H1 (cell line): ENCODE data around the gene CGREF1. TPM values are rescaled to one million over a fixed set of nuclear protein-coding genes. Genes with fewer than 3 reads are reported as not detected.

ENCODE experiments used
- CTCF ChIA-PET: fragments of 300-600 bp; sonication (Branson Sonifier 250); formaldehyde crosslinking; loops from one replicate; lab custom pipeline; 2021; ENCODE audit not compliant: partially characterized antibody; lab: Charles Lee
- POLR2A ChIA-PET: fragments of 300-600 bp; sonication (Branson Sonifier 250); formaldehyde crosslinking; loops from one replicate; lab custom pipeline; 2021; ENCODE audit warnings: inconsistent platforms; ENCODE audit not compliant: partially characterized antibody; lab: Charles Lee
- DNase-seq, 2 experiments: peaks; one replicate each; pipeline versions ENCODE4 v3.0.0 to v3.0.0-alpha.2; 2010 to 2022; ENCODE audit warnings: low spot score in 2 of 2, low read depth in 1 of 2, mixed read lengths in 1 of 2
- FAIRE-seq: peaks from 2 replicates; lab custom pipeline; 2011; peaks lifted over from hg19 to GRCh38; lab: Jason Lieb, UNC
- H2AFZ ChIP-seq: 2 replicates; pipeline ENCODE4 v1.8.1; 2012; ENCODE audit warnings: low read length, inconsistent platforms
- H2AK5ac ChIP-seq: 2 replicates; pipeline ENCODE4 v1.6.1; 2013; ENCODE audit warnings: low read depth, low read length
- H2BK120ac ChIP-seq: replicated peaks from 2 replicates; pipeline ENCODE3; 2013; ENCODE audit warnings: low read depth, low read length, inconsistent platforms
- H2BK12ac ChIP-seq: 2 replicates; pipeline ENCODE4 v1.6.1; 2013; ENCODE audit warnings: low read depth, low read length
- H2BK15ac ChIP-seq: 2 replicates; pipeline ENCODE4 v1.6.1; 2013; ENCODE audit warnings: low read length
- H2BK20ac ChIP-seq: 2 replicates; pipeline ENCODE4 v1.6.1; 2013; ENCODE audit warnings: low read length
- H2BK5ac ChIP-seq: 2 replicates; pipeline ENCODE4 v1.6.1; 2013; ENCODE audit warnings: low read depth, low read length
- H3K14ac ChIP-seq: 2 replicates; pipeline ENCODE4 v1.6.1; 2013; ENCODE audit warnings: inconsistent platforms; ENCODE audit not compliant: insufficient read length
- H3K18ac ChIP-seq: 2 replicates; pipeline ENCODE4 v1.6.1; 2013; ENCODE audit warnings: low read length; ENCODE audit errors: extremely low read depth
- H3K23ac ChIP-seq: 2 replicates; pipeline ENCODE4 v1.6.1; 2013; ENCODE audit warnings: inconsistent platforms; ENCODE audit not compliant: insufficient read length
- H3K23me2 ChIP-seq: 2 replicates; pipeline ENCODE4 v1.6.1; 2013; ENCODE audit warnings: low read depth, low read length
- H3K27ac ChIP-seq: 2 replicates; pipeline ENCODE4 v1.6.1; 2011; ENCODE audit warnings: low read depth, low read length, inconsistent platforms
- H3K27me3 ChIP-seq, 4 experiments: replicated peaks in 1 of 4; 1 replicate in 1 of 4; 2 replicates in 3 of 4; pipeline versions ENCODE4 v1.6.1 to v1.8.1; 2011 to 2013; ENCODE audit warnings: low read length in 3 of 4, mild to moderate bottlenecking in 3 of 4, inconsistent platforms in 2 of 4, mixed read lengths in 2 of 4, moderate library complexity in 1 of 4; ENCODE audit not compliant: control insufficient read depth in 3 of 4, insufficient read depth in 3 of 4; ENCODE audit errors: extremely low read depth in 1 of 4
- H3K36me3 ChIP-seq, 4 experiments: 2 replicates each; pipeline versions ENCODE4 v1.6.1 to v1.8.1; 2011 to 2013; ENCODE audit warnings: mild to moderate bottlenecking in 4 of 4, low read length in 3 of 4, moderate library complexity in 2 of 4, control low read depth in 1 of 4, inconsistent platforms in 1 of 4; ENCODE audit not compliant: insufficient read depth in 4 of 4, control insufficient read depth in 2 of 4
- H3K4ac ChIP-seq: replicated peaks from 2 replicates; pipeline ENCODE3; 2013; ENCODE audit warnings: low read length, low read depth, mixed read lengths, inconsistent platforms; ENCODE audit not compliant: insufficient read length
- H3K4me1 ChIP-seq, 4 experiments: replicated peaks in 1 of 4; 1 replicate in 1 of 4; 2 replicates in 3 of 4; pipeline versions ENCODE4 v1.6.1 to v1.8.1; 2011 to 2013; ENCODE audit warnings: low read length in 3 of 4, inconsistent platforms in 2 of 4, mixed read lengths in 1 of 4; ENCODE audit not compliant: insufficient read depth in 4 of 4, control insufficient read depth in 3 of 4
- H3K4me2 ChIP-seq, 2 experiments: 2 replicates each; pipeline versions ENCODE4 v1.6.1 to v1.8.1; 2011 to 2013; ENCODE audit warnings: low read depth in 2 of 2, low read length in 2 of 2, control low read depth in 1 of 2, inconsistent platforms in 1 of 2, mild to moderate bottlenecking in 1 of 2; ENCODE audit not compliant: insufficient read depth in 1 of 2
- H3K4me3 ChIP-seq, 4 experiments: fragments of 200-600, 300-600 bp in 1 of 4; sonication (generic), shearing (Covaris generic), sonication (Bioruptor Twin) in 1 of 4; 2 replicates each; pipeline versions ENCODE4 v1.5.1 to v1.8.1; 2011 to 2016; ENCODE audit warnings: low read length in 4 of 4, low read depth in 3 of 4, control low read depth in 2 of 4, inconsistent platforms in 2 of 4, mild to moderate bottlenecking in 2 of 4, mixed read lengths in 1 of 4, moderate library complexity in 1 of 4; ENCODE audit not compliant: insufficient read depth in 2 of 4; ENCODE audit errors: extremely low read depth in 1 of 4
- H3K56ac ChIP-seq: replicated peaks from 2 replicates; pipeline ENCODE3; 2013; ENCODE audit warnings: low read depth, mild to moderate bottlenecking, mixed read lengths, low read length, inconsistent platforms; ENCODE audit not compliant: insufficient read length
- H3K79me1 ChIP-seq: 2 replicates; pipeline ENCODE4 v1.6.1; 2013; ENCODE audit warnings: low read depth, low read length, control low read depth
- H3K79me2 ChIP-seq, 2 experiments: 2 replicates each; pipeline versions ENCODE4 v1.6.1 to v1.8.1; 2012 to 2013; ENCODE audit warnings: low read length in 2 of 2, mild to moderate bottlenecking in 2 of 2, inconsistent platforms in 1 of 2; ENCODE audit not compliant: insufficient read depth in 2 of 2, control insufficient read depth in 1 of 2
- H3K9ac ChIP-seq, 4 experiments: replicated peaks in 1 of 4; 1 replicate in 1 of 4; 2 replicates in 3 of 4; pipeline versions ENCODE4 v1.6.1 to v1.8.1; 2011 to 2013; ENCODE audit warnings: low read depth in 3 of 4, low read length in 3 of 4, control low read depth in 2 of 4, mild to moderate bottlenecking in 2 of 4, moderate library complexity in 2 of 4, inconsistent platforms in 1 of 4; ENCODE audit errors: extremely low read depth in 1 of 4
- H3K9me3 ChIP-seq, 2 experiments: 2 replicates each; pipeline versions ENCODE4 v1.6.1 to v1.8.1; 2012 to 2013; ENCODE audit warnings: mild to moderate bottlenecking in 2 of 2, moderate library complexity in 2 of 2, control low read depth in 1 of 2, inconsistent platforms in 1 of 2, low read depth in 1 of 2, low read length in 1 of 2, mixed read lengths in 1 of 2; ENCODE audit not compliant: insufficient read depth in 2 of 2
- H4K20me1 ChIP-seq, 2 experiments: replicated peaks in 1 of 2; 2 replicates each; pipeline versions ENCODE3 to v1.8.1; 2011 to 2013; ENCODE audit warnings: inconsistent platforms in 2 of 2, low read length in 2 of 2, mild to moderate bottlenecking in 1 of 2; ENCODE audit not compliant: insufficient read depth in 2 of 2, control insufficient read depth in 1 of 2
- H4K5ac ChIP-seq: 2 replicates; pipeline ENCODE4 v1.6.1; 2013; ENCODE audit warnings: low read length, low read depth, mixed read lengths, inconsistent platforms; ENCODE audit not compliant: insufficient read length
- H4K8ac ChIP-seq: 2 replicates; pipeline ENCODE4 v1.8.0; 2013; ENCODE audit warnings: mild to moderate bottlenecking, moderate library complexity, low read length, inconsistent platforms; ENCODE audit not compliant: insufficient read depth; ENCODE audit errors: extremely low read depth
- H4K91ac ChIP-seq: replicated peaks from 2 replicates; pipeline ENCODE3; 2013; ENCODE audit warnings: low read length, mixed read lengths, inconsistent platforms; ENCODE audit not compliant: insufficient read length
- CREB1 ChIP-seq: IDR thresholded peaks from 2 replicates; pipeline ENCODE4 v1.6.1; 2012; ENCODE audit warnings: inconsistent platforms
- JUND ChIP-seq: IDR thresholded peaks from 2 replicates; pipeline ENCODE4 v1.6.1; 2011; ENCODE audit warnings: mild to moderate bottlenecking, improper control_type of control experiment, low read length
- WGBS, 2 experiments: shearing (Covaris generic) in 1 of 2; methylation state at CpG; one replicate each; pipeline versions ENCODE4 v1.1.6 to v1.1.7; 2013 to 2015; ENCODE audit warnings: low lambda C conversion rate in 2 of 2, mixed read lengths in 2 of 2, inconsistent platforms in 1 of 2, low coverage in 1 of 2, missing lambda C conversion rate in 1 of 2; ENCODE audit not compliant: insufficient replicate concordance in 2 of 2, insufficient coverage in 1 of 2, insufficient read length in 1 of 2; ENCODE audit errors: extremely low coverage in 1 of 2, missing lambda C conversion rate in 1 of 2; 5-methylcytosine and 5-hydroxymethylcytosine counted together
- polyA plus RNA-seq, 7 experiments: library from polyadenylated mRNA; depleted of rRNA in 3 of 7; stranded (reverse) in 5 of 7; unstranded in 2 of 7; fragments of >200 nt in 5 of 7; fragments of 200-250 nt in 2 of 7; gene quantifications; 1 replicate in 5 of 7; 2 replicates in 1 of 7; 4 replicates in 1 of 7; pipeline versions ENCODE4 v1.2.1 to v1.2.3, GENCODE V29; 2011 to 2013; ENCODE audit warnings: missing spikeins in 2 of 7, mixed read lengths in 2 of 7
- total RNA-seq: library from RNA; stranded (reverse); fragmentation: NEBNext Ultra II Directional; extraction: Animal tissue kit (Norgen Biotek cat#: 25700); gene quantifications from 2 replicates; pipeline ENCODE4 v1.2.1, GENCODE V29; 2021

Gene CGREF1
- total and polyA plus RNA-seq, 2 of the 8 experiments (the other 6 are each of a cell fraction or from before 2014, with no cell fraction given) = 2.5 to 3.4 TPM

GRCh38 chr2:27105981-27106380 lies 12.9 kb downstream of the CGREF1 start:
- Histone ChIP-seq H3K79me2 (no peaks in the 10 kb centered on the region), H3K23ac (no peak overlapping the region), H3K36me3 (no peaks in the 10 kb centered on the region), H3K56ac (no peak overlapping the region), H3K27me3 (no peaks in the 10 kb centered on the region; a peak in 1 of 7 replicates), H4K8ac (no peak overlapping the region), H3K4me3 (no peak overlapping the region), H4K5ac (no peak overlapping the region), H3K23me2 (no peaks in the 10 kb centered on the region), H2BK120ac (no peak overlapping the region), H2BK15ac (no peak overlapping the region), H3K4ac (no peak overlapping the region), H3K9ac (no peak overlapping the region), H2BK12ac (no peak overlapping the region), H2AFZ (no peak overlapping the region), H3K14ac (no peak overlapping the region), H3K9me3 (no peaks in the 10 kb centered on the region), H3K4me2 (no peak overlapping the region), H2AK5ac (no peak overlapping the region), H4K91ac (no peak overlapping the region), H2BK5ac (no peak overlapping the region), H3K4me1 (no peaks in the 10 kb centered on the region; a peak in 1 of 7 replicates), H4K20me1 (no peaks in the 10 kb centered on the region), H3K18ac (no peak overlapping the region), H3K79me1 (no peaks in the 10 kb centered on the region), H2BK20ac (no peak overlapping the region), H3K27ac (no peak overlapping the region)
- 74% methylated on average over 3 of the region's 3 CpGs; no CpG with 5 or more reads in 1 of the 2 experiments for WGBS, 2 experiments
- FAIRE-seq (no peak), DNase-seq (no peak)
- CTCF ChIA-PET = interaction anchor here (0.6 to 12.7 kb wide), 11 partner anchors 5 to 176 kb away, joined by 3 to 120 read pairs (median 4); partner anchors contain the start of genes PREB and TRIM54
- POLR2A ChIA-PET = interaction anchor here (0.6 to 1.4 kb wide), 3 partner anchors 19 to 26 kb away, joined by 3 to 5 read pairs (median 3); partner anchors contain the start of gene KHK
- TF ChIP-seq JUND (no peak), CREB1 (no peak)
